ENCODE results near the gene AHDC1. TPM values are rescaled to one million over a fixed set of nuclear protein-coding genes. Genes with fewer than 3 reads are reported as not detected.

AHDC1 gene
- total and polyA plus RNA-seq, 2 of the 13 experiments (the other 11 are each of a cell fraction or from before 2014, with no cell fraction given): 1.0 to 2.7 TPM

- TF ChIP-seq KDM4B (CRISPR knock-in tag; IDR thresholded peaks at IDR 0.05) (0 out of 2 replicates have a peak, but pooled peaks have one; percentile 25), ZNF232 (CRISPR knock-in tag; IDR thresholded peaks at IDR 0.05; ENCODE audit: borderline replicate concordance) (peak; percentile 74; the same call in 1 of the 2 replicates), GTF3A (CRISPR knock-in tag; conservative IDR thresholded peaks at IDR 0.05) (no peak), ZC3H4 (CRISPR knock-in tag; IDR thresholded peaks at IDR 0.05; ENCODE audit: borderline replicate concordance) (no peak), ZBTB40 (IDR thresholded peaks at IDR 0.05) (no peak), ZBTB40 (CRISPR knock-in tag; IDR thresholded peaks at IDR 0.05) (no peak; the same call in 1 of the 2 replicates), GPN1 (CRISPR knock-in tag; IDR thresholded peaks at IDR 0.05; ENCODE audit: borderline replicate concordance) (no peak), NFYC (CRISPR knock-in tag; IDR thresholded peaks at IDR 0.05) (no peak; the same call in 1 of the 2 replicates), ZNF605 (CRISPR knock-in tag; IDR thresholded peaks at IDR 0.05) (peak; percentile 65; the same call in 1 of the 2 replicates), AHDC1 (CRISPR knock-in tag; IDR thresholded peaks at IDR 0.05; ENCODE audit: borderline replicate concordance) (peak; percentile 49; the same call in 1 of the 2 replicates), ZNF672 (CRISPR knock-in tag; IDR thresholded peaks at IDR 0.05) (no peak), GMEB1 (CRISPR knock-in tag; IDR thresholded peaks at IDR 0.05; ENCODE audit: borderline replicate concordance) (peak; percentile 54; the same call in 1 of the 2 replicates)
Measured at GRCh38 chr1:27504588-27505419, 99.1 kb downstream of the AHDC1 start (continued).

Data from HepG2 (cell line).